Suppressor macrophage treated with lipopolysaccharide for 4 hours (primary cell): Measurements from ENCODE around the gene RTN3.

Experiments used
- DNase-seq: peaks from one replicate; pipeline ENCODE4 v3.0.0-alpha.2; 2020

The RTN3 gene

GRCh38 chr11:63738720-63739360 lies 57.5 kb downstream of the RTN3 start:
- DNase-seq, result peak; percentile 88

DNA sequence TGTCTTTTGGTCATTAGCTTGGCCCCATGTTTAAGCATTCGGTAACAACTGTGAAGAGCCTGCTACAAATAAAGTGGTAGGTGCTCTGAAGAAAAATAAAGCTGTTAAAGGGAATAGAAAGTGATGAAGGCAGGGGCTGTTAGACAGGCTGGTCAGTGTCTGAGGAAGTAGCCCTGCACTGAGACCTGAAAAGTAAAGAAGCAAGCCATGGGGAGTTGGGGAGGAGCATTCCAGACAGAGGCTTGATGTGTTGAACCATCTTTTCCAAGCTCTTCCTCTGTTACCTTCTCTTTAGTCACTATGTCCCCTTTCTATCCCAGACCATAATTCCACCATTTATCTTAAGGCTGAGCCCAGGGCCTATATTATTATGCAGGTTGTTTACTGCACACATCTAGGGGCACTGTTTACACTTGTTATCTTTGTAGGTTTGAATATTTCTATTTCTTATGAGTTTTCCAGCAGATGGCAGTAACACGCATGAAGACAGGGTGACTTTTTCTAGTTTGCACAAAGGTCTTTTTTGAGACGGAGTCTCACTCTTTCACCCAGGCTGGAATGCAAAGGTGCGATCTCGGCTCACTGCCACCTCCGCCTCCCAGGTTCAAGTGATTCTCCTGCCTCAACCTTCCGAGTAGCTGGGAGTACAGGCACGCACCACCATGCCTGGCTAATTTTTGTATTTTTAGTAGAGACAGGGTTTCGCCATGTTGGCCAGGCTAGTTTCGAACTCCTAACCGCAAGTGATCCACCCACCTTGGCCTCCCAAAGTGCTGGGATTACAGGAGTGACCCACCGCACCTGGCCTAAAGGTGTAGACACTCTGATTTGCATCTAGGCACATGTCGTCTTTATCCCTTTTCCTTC lies 64.2 kb downstream of the RTN3 start:
- no peak for DNase-seq

DNA sequence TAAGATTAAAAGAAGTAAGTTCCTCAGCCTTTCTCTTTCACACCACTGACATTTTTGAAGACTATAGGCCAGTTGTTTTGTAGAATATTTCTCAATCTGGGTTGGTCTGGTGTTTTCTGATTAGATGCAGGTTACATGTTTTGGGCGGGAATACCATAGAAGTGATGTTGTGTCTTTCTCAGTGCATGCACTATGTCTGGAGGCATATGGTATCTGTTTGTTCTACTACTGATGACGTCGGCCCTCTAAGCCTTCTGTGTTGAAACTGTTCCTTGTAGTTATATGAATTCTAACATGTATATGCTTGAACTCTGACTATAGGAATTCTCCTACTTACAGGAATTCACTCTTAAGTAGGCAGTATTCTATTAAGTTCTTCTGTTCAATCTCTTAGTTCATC lies 65.7 kb downstream of the RTN3 start:
- DNase-seq, result no peak

DNA sequence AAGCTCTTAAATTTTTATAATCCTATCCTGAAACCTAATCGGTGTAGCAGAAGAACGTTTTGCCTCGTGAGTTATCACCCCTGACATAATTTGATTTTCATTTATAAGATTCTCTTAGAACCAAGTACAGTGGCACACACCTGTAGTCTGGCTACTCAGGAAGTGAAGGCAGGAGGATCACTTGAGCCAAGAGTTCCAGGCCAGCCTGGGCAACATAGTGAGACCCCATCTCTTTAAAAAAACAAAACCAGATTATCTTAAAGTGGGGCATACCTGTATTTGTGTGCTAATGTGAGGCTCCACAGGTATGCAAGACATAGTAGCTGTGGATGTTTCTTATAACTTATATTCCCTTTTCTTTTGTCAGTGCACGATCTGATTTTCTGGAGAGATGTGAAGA lies 68.3 kb downstream of the RTN3 start:
- DNase-seq, result no peak

DNA sequence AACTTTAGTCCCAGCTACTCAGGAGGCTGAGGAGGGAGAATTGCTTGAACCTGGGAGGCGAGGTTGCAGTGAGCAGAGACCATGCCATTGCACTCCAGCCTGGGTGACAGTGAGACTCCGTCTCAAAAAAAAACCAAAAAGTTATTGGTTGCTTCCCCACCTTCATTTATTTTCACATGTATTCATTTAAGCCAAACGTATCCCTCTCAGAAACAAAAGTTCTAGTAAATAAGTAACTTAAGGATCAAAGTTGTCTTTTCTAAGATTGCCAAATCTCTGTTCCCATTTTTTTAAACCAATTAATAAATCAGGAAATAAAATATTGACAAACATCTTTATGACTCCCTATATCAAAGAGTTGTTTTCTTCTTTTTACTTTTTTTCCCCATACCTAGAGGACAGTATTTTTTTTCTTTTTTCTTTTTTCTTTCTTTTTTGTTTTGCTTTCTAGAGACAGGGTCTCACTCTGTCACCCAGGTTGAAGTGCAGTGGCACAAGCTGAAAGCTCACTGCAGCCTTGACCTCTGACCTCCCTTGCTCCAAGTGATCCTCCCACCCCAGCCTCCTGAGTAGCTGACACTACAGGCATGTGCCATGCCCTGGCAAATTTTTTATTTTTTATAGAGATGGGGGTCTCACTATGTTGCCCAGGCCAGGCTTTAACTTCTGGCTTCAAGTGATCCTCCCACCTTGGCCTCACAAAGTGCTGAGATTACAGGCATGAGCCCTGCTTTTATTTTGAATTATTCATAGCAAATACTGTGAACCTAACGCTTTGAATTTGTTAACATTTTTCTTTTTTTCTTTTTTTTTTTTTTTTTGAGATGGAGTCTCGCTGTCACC lies 75.8 kb downstream of the RTN3 start:
- DNase-seq, result no peak

DNA sequence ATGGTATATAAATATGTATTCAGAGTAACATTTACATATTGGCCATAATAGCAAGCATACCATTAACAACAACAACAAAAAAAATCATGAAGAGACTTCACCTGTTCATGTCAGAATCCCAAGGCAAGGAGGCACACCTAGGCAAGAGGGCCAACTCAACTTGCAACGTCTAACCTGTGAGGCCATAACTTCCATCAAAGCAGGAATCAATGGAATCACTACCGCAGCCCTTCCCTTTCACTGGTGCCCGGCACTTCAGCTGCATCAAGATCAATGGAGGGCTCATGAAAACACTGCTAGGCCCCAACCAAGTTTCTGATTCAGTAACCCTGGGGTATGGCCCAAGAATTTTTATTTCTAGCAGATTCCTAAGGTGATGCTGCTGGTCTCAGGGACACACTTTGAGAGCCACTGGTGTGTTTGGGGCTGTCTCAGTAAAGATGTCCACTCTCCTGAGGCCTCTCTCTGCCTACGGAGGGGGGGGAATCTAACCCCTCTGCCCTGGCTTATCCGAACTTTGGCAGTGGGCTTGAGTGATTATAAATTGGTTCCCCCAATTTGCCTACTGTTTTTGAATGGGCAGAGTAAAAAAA lies 79.3 kb downstream of the RTN3 start:
- no peak for DNase-seq

DNA sequence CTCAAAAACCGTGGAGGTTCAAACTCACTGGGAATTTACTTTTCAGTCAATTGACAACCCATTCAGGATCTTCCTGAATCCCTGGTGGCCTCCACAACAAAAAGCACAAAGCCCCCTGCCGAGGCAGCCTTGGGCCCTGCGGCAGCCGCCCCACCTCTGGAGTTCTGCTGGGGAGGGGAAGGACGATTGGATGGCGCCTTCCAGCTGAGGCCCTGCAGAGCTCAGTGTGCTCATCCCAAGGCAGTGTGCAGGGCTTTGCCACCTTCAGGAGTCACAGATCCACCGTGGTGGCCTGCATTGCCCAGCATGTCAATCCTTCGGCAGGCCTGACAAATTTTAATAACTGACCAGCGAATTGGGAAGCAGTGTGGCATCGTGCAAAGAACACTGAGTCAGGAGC lies 79.9 kb downstream of the RTN3 start:
- DNase-seq, result no peak

- DNase-seq, result no peak
Observed at GRCh38 chr11:63761931-63762653, 80.8 kb downstream of the RTN3 start.

- no peak for DNase-seq
Observed at GRCh38 chr11:63762654-63763495, 81.6 kb downstream of the RTN3 start.

GRCh38 chr11:63763496-63764339 lies 82.4 kb downstream of the RTN3 start:
- DNase-seq, result no peak

DNA sequence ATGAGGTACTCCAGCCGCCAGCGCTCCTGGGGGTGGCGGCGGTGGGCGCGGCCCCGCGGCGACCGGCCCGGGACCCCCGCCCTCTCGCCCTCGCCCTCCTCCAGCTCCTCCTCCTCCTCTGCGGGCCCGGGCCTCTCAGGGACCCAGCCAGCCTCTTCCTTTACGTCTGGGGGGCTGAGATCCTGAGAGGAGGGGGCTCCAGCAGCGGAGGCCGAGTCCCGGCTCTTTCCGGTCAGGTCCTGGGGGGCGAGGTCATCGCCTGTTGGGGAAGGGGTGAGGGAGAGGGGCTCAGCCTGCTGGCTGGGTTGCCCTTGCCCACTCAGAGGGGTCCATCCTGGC lies 83.0 kb downstream of the RTN3 start:
- no peak for DNase-seq

DNA sequence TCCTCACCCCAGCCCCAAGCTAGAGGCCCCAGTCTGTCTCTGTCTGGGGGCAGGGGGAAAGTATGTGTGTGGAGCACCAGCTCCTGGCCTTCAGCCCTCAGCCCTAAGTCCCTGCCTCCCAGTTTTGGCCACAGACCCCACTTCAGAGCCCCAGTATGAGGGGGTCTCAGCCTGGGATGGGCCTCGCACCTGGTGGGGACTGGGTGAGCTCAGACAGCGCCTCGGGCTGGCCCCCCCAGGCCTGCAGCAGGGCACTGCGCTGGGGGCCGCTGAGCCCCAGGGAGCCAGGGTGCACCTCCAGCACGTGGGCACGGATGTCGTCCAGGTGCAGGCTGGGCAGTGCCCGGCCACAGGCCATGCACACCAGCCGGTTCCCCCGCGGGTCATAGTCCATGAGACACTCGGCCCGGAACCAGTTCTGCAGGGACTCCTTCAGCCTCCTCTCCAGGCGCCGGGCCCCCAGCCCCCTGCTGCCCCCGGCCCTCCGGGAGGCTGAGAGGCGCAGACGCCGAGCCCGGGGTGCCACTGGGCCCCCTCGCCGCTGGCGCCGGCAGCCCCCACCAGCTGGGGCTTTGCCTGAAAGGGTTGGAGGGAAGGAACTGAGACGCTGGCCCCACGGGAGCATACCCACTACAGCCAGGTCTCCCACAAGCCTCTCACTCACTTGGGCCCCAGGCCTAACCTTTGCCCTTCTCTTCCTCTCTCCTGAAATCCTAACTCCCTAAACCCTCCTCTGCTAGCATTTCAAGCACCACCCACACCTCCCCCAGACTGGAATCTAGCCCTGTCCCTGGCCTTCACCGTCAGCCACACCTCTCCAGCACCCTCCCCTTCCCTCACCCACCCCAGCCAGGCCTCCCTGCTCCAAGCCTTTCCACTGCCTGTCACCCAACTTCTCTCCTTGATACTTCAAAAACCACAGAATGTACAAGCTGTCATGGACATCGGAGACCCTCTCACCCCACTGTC lies 83.7 kb downstream of the RTN3 start:
- DNase-seq, result no peak

GRCh38 chr11:63765688-63766241 lies 84.5 kb downstream of the RTN3 start:
- no peak for DNase-seq

DNA sequence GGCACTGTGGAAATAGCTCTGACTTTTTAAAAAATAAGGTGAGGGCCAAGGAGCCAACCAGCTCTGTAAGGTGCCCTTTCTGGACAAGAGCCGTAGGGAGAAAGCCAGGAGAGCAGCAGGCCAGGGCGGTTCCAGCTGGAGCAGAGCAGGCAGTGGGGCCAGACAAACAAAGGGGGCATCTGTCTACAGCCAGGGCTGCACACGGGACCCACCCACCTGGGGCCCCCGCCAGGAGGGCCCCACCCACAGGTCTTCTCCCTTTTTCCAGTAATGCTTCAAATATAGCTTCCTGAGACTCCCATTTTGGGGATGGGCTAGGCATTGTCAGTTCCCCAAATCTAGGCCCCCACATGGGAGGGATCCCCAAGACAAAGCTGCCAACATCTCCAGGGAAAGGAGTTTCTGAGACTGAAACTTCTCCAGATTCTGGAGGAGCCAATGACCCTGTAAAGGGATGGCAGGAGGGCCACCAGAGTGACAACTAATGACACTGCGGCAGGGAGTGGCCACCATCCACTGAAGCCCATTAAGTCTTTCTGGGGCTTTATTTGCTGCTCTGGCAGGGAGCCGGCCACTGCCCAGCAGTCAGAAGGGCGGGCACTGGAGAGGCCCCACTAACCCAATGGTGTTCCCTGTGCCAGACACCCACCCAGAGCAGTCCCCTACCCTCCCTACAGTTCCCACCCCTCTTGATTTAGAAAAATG lies 85.4 kb downstream of the RTN3 start:
- DNase-seq, result no peak

DNA sequence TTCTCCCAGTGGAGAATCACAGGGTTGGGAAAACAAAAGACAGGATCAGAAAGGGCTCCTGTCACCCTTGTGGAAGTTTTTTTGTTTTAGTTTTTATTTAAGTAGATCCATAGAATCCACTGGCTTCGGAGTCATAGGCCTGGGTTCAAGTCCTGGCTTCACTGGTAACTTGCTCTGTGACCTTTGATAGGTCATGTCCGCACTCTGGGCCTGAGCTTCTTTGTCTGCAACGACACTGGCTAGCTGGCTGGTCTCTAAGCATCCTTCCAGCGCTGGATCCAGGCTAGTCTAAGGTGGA lies 85.9 kb downstream of the RTN3 start:
- no peak for DNase-seq

- peak; percentile 66 for DNase-seq
Observed at GRCh38 chr11:63767565-63768236, 86.4 kb downstream of the RTN3 start.

DNA sequence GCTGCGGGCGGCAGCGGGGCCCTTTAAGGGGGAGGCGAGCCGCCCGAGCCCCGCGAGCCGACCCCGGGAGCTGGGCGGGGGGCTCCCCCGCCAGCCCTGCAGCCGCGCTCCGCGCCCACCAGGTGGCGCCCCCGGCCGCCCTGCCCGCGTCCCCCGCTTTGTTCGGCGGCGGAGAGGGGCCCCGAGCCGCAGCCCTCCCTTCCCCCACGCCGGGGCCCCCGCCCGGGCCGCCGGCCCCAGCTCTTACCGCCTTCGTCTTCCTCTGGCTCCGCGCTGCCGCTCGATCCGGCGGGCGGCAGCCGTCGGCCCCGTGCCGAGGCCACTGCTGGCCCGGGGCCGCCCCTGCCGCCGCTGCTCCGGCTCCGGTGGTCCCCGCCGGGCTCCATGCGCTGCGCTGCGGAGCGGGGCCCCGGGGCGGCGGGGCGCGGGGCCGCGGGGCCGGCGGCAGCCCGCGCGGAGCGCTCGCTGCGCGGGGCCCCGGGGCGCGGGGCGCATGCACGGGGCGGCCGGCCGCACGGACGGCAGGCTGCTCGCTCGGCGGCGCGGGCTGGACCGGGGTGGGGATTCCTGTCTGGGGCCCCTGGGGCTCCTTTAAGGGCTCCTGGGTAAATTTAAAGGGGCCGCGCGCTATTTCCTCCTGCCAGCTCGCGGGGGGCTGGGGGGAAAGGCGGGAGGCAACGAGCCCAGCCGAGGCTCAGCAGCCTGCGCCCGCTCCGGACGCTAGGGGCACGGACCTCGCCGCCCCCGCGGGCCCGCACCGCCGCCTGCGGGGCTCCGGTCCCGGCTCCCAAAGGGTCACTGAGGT lies 87.1 kb downstream of the RTN3 start, which contains the start of gene ZFTA:
Gene ZFTA, minus strand, starts transcription at position 539 of the 805 bp plus-strand sequence. Its CDS starts 153 bp downstream, at position 386.
- DNase-seq, result peak; percentile 48
